K562 (cell line): ENCODE data around the gene PRR36. TPM values are rescaled to one million over a fixed set of nuclear protein-coding genes. Genes with fewer than 3 reads are reported as not detected.

ENCODE experiments used
- ATAC-seq: fragments of 200-7000 bp; cut with Tn5 transposase; 3 replicates; pipeline ENCODE4 v1.9.1; 2020; ENCODE audit warnings: moderate library complexity
- BruUV-seq: library from RNA; stranded (reverse); fragments of 400-500 nt; replicated peaks from 2 replicates; lab custom pipeline; 2021; lab: Mats Ljungman, UMichigan
- CTCF ChIA-PET: fragments of 300-600 bp; formaldehyde crosslinking; extraction: SDS; loops from one replicate; lab custom pipeline; 2021; ENCODE audit warnings: low intra/inter-chr PET ratio; lab: Yijun Ruan, JAX
- POLR2A ChIA-PET: fragments of 300-600, 350-650 bp; sonication (Branson Sonifier 250); formaldehyde crosslinking; extraction: SDS; loops from one replicate; lab custom pipeline; 2021; ENCODE audit warnings: antibody characterized with exemption, inconsistent platforms; lab: Yijun Ruan, JAX
- DNase-seq, 4 experiments: peaks; one replicate each; pipeline versions ENCODE4 v3.0.0 to v3.0.0-alpha.2; 2011 to 2018; ENCODE audit warnings: low spot score in 3 of 4, mixed read lengths in 3 of 4; ENCODE audit errors: extremely low read depth in 1 of 4
- FAIRE-seq: peaks from 2 replicates; lab custom pipeline; 2011; peaks lifted over from hg19 to GRCh38; lab: Jason Lieb, UNC
- H2AFZ ChIP-seq: 2 replicates; pipeline ENCODE4 v1.6.0; 2011; ENCODE audit warnings: low read depth, low read length, control low read depth, inconsistent platforms
- H3K27ac ChIP-seq: fragments of 200-600 bp; 3 replicates; pipeline ENCODE4 v1.8.0; 2011; ENCODE audit warnings: low read depth, mild to moderate bottlenecking, control low read depth, inconsistent platforms, low read length, moderate library complexity, mixed read lengths; ENCODE audit errors: extremely low read depth
- H3K27me3 ChIP-seq, 2 experiments: fragments of 300-600 bp in 1 of 2; 2 replicates in 1 of 2; 3 replicates in 1 of 2; pipeline versions ENCODE4 v1.6.0 to v1.8.0; 2011; ENCODE audit warnings: inconsistent platforms in 2 of 2, low read length in 2 of 2, mild to moderate bottlenecking in 1 of 2, mixed read lengths in 1 of 2, moderate library complexity in 1 of 2; ENCODE audit not compliant: control insufficient read depth in 2 of 2, insufficient read depth in 2 of 2
- H3K36me3 ChIP-seq: fragments of 300-600 bp; 3 replicates; pipeline ENCODE4 v1.8.0; 2011; ENCODE audit warnings: mild to moderate bottlenecking, low read length, inconsistent platforms; ENCODE audit not compliant: control insufficient read depth, insufficient read depth
- H3K4me1 ChIP-seq, 2 experiments: fragments of 200-600 bp in 1 of 2; replicated peaks in 1 of 2; 2 replicates in 1 of 2; 3 replicates in 1 of 2; pipeline versions ENCODE4 v1.5.1 to v1.8.0; 2011; ENCODE audit warnings: inconsistent platforms in 2 of 2, low read length in 2 of 2, mild to moderate bottlenecking in 1 of 2, mixed read lengths in 1 of 2, moderate library complexity in 1 of 2; ENCODE audit not compliant: control insufficient read depth in 2 of 2, insufficient read depth in 2 of 2
- H3K4me2 ChIP-seq: 2 replicates; pipeline ENCODE4 v1.6.1; 2011; ENCODE audit warnings: low read length, control low read depth, inconsistent platforms, mixed read lengths; ENCODE audit not compliant: insufficient read depth
- H3K4me3 ChIP-seq: fragments of 200-600 bp; sonication (generic), shearing (Covaris generic); 2 replicates; pipeline ENCODE4 v1.5.1; 2016; ENCODE audit warnings: control low read depth, inconsistent platforms
- H3K79me2 ChIP-seq: fragments of 200-600 bp; 3 replicates; pipeline ENCODE4 v1.8.0; 2011; ENCODE audit warnings: low read length, inconsistent platforms; ENCODE audit not compliant: control insufficient read depth, insufficient read depth
- H3K9ac ChIP-seq, 2 experiments: 2 replicates each; pipeline versions ENCODE4 v1.6.0 to v1.6.1; 2011; ENCODE audit warnings: low read depth in 2 of 2, low read length in 2 of 2, control low read depth in 1 of 2, inconsistent platforms in 1 of 2, mild to moderate bottlenecking in 1 of 2, mixed read lengths in 1 of 2; ENCODE audit not compliant: insufficient read depth in 1 of 2
- H3K9me1 ChIP-seq: one replicate; pipeline ENCODE4 v1.6.0; 2011; ENCODE audit warnings: inconsistent platforms, mild to moderate bottlenecking, low read length, moderate library complexity; ENCODE audit not compliant: control insufficient read depth, insufficient read depth
- H3K9me3 ChIP-seq: replicated peaks from 2 replicates; pipeline ENCODE4 v1.5.1; 2011; ENCODE audit warnings: low read depth, low read length, inconsistent platforms; ENCODE audit not compliant: control insufficient read depth, insufficient read depth
- H4K20me1 ChIP-seq: replicated peaks from 2 replicates; pipeline ENCODE4 v1.6.1; 2011; ENCODE audit warnings: low read length, inconsistent platforms, mixed read lengths; ENCODE audit not compliant: control insufficient read depth, insufficient read depth
- CTBP1 ChIP-seq: fragments of 450-650 bp; IDR thresholded peaks from 2 replicates; pipeline ENCODE4 v1.6.1; 2016; ENCODE audit warnings: borderline replicate concordance
- FOXA1 ChIP-seq: fragments of 450-650 bp; IDR thresholded peaks from 2 replicates; pipeline ENCODE4 v1.6.1; 2016; ENCODE audit warnings: mild to moderate bottlenecking, borderline replicate concordance
- POLR2G ChIP-seq: fragments of 200-400 bp; formaldehyde crosslinking; IDR thresholded peaks from 2 replicates; pipeline ENCODE4 v1.6.1; 2017; ENCODE audit warnings: low read depth, mild to moderate bottlenecking, antibody characterized with exemption, low read length, moderate library complexity
- RBFOX2 ChIP-seq: fragments of 200-400 bp; formaldehyde crosslinking; IDR thresholded peaks from 2 replicates; pipeline ENCODE4 v1.6.1; 2017; ENCODE audit warnings: low read depth, mild to moderate bottlenecking, low read length, moderate library complexity
- SUPT5H ChIP-seq: fragments of 450-650 bp; IDR thresholded peaks from 2 replicates; pipeline ENCODE4 v1.6.1; 2016
- WGBS: fragments of 100-300 bp; shearing (Covaris generic); methylation state at CpG from one replicate; pipeline ENCODE4 v1.1.6; 2016; ENCODE audit warnings: low coverage, mixed read lengths; ENCODE audit not compliant: insufficient coverage; ENCODE audit errors: missing lambda C conversion rate; 5-methylcytosine and 5-hydroxymethylcytosine counted together
- in situ Hi-C: fragments of 300-500 bp; cut with MboI; formaldehyde crosslinking; loops from 4 replicates; pipeline ENCODE4 v1.15.0; 2018; ENCODE audit warnings: inconsistent platforms, mixed read lengths
- intact Hi-C: fragments of 100-400 bp; cut with micrococcal nuclease; formaldehyde crosslinking; loops from 2 replicates; pipeline ENCODE4 v1.14.2; 2022
- polyA plus RNA-seq, 8 experiments: library from polyadenylated mRNA; depleted of rRNA in 4 of 8; stranded (reverse) in 5 of 8; unstranded in 3 of 8; fragments of >200 nt; fragmentation: Nextera tagmentation in 2 of 8; fragmentation: Illumina TruSeq in 1 of 8; extraction: Ambion mirVana in 2 of 8; extraction: Trizol in 1 of 8; gene quantifications; 2 replicates each; pipeline versions ENCODE4 v1.2.1 to v1.2.3, GENCODE V29; 2011 to 2014; ENCODE audit warnings: inconsistent platforms in 1 of 8, missing spikeins in 1 of 8
- total RNA-seq, 7 experiments: library from RNA; depleted of rRNA in 6 of 7; stranded (reverse); fragments of >200 nt in 6 of 7; fragmentation: Illumina TruSeq in 2 of 7; extraction: Trizol in 2 of 7; gene quantifications; 2 replicates each; pipeline versions ENCODE4 v1.2.1 to v1.2.3, GENCODE V29; 2011 to 2021; ENCODE audit warnings: low replicate concordance in 1 of 7
- TF ChIP-seq, protein P1 (sequence below): fragments of 450-650 bp; IDR thresholded peaks from 2 replicates; pipeline ENCODE4 v1.7.0; 2016; ENCODE audit warnings: borderline replicate concordance
- TF ChIP-seq, protein P2 (sequence below), 2 experiments: IDR thresholded peaks; 2 replicates each; pipeline ENCODE4 v1.6.1; 2012; ENCODE audit warnings: improper control_type of control experiment in 2 of 2, low read depth in 2 of 2, low read length in 2 of 2, borderline replicate concordance in 1 of 2

The PRR36 gene
- total and polyA plus RNA-seq, 9 of the 15 experiments (the other 6 are each of a cell fraction or from before 2014, with no cell fraction given), result 0.05 to 0.42 (median 0.06) TPM; not detected in 6

DNA sequence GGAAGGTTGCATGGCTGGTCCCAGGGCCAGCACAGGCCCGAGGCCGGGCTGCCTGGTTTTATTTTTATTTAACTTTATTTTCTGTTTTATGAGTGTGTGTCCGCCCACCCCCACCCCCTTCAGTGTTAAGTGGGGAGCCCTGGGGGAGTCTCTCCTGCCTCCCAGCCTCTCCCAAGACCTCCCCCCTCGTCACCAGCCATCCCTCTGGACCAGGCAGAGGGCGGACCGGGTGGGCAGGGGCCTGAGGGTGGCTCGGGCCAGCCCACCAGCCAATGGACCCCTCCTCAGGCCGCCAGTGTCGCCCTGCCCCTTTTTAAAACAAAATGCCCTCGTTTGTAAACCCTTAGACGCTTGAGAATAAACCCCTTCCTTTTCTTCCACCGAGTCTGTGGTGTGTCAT, 39.9 kb upstream of the PRR36 start:
- Histone ChIP-seq H2AFZ (no peak overlapping the region), H4K20me1 (no peaks in the 10 kb centered on the region), H3K36me3 (peaks cover 42% of the 10 kb centered on the region; the same call in 1 of the 3 replicates)
- ChIA-PET POLR2A (interaction anchor here (1.3 kb wide), 1 partner anchor 17 kb away, joined by 3 read pairs; no protein-coding TSS in a partner anchor), CTCF (interaction anchor here (0.6 kb wide), 1 partner anchor 407 kb away, joined by 3 read pairs; the partner anchor contains the start of gene NDUFA7)
- in situ Hi-C loops, result no loop called here
- TF ChIP-seq CTBP1 (no peak), POLR2G (peak; percentile 68), FOXA1 (no peak), RBFOX2 (0 out of 2 replicates have a peak, but pooled peaks have one; percentile 21), SUPT5H (0 out of 2 replicates have a peak, but pooled peaks have one; percentile 20)
- TF ChIP-seq, protein P1, sequence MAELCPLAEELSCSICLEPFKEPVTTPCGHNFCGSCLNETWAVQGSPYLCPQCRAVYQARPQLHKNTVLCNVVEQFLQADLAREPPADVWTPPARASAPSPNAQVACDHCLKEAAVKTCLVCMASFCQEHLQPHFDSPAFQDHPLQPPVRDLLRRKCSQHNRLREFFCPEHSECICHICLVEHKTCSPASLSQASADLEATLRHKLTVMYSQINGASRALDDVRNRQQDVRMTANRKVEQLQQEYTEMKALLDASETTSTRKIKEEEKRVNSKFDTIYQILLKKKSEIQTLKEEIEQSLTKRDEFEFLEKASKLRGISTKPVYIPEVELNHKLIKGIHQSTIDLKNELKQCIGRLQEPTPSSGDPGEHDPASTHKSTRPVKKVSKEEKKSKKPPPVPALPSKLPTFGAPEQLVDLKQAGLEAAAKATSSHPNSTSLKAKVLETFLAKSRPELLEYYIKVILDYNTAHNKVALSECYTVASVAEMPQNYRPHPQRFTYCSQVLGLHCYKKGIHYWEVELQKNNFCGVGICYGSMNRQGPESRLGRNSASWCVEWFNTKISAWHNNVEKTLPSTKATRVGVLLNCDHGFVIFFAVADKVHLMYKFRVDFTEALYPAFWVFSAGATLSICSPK, result no peak
- TF ChIP-seq, protein P2, sequence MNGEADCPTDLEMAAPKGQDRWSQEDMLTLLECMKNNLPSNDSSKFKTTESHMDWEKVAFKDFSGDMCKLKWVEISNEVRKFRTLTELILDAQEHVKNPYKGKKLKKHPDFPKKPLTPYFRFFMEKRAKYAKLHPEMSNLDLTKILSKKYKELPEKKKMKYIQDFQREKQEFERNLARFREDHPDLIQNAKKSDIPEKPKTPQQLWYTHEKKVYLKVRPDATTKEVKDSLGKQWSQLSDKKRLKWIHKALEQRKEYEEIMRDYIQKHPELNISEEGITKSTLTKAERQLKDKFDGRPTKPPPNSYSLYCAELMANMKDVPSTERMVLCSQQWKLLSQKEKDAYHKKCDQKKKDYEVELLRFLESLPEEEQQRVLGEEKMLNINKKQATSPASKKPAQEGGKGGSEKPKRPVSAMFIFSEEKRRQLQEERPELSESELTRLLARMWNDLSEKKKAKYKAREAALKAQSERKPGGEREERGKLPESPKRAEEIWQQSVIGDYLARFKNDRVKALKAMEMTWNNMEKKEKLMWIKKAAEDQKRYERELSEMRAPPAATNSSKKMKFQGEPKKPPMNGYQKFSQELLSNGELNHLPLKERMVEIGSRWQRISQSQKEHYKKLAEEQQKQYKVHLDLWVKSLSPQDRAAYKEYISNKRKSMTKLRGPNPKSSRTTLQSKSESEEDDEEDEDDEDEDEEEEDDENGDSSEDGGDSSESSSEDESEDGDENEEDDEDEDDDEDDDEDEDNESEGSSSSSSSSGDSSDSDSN (IDR thresholded peaks at IDR 0.05; ENCODE audit: borderline replicate concordance in 1 of 2, low read depth in 2 of 2, low read length in 2 of 2), result no peak
- TF ChIP-seq, all 486 proteins: peak for 3
- H3K4me2 ChIP-seq, result no peak overlapping the region
- H3K27me3 ChIP-seq, result no peaks in the 10 kb centered on the region
- H3K4me3 ChIP-seq, result no peak overlapping the region
- no peak overlapping the region for H3K27ac ChIP-seq
- DNase-seq (no peak), FAIRE-seq (no peak), ATAC-seq (no peak)
- peaks cover 6 to 81% of the 10 kb centered on the region in 2 experiments; a peak in 4 of 5 replicates for H3K4me1 ChIP-seq
- intact Hi-C loops, result no loop called here
- peaks cover 7% of the 10 kb centered on the region for H3K79me2 ChIP-seq
- 42% methylated on average over 11 of the region's 12 CpGs for WGBS
- H3K9ac ChIP-seq, result 0 out of 4 replicates have a peak overlapping the region, but pooled peaks of 1 of the 2 experiments have one; percentile 48
- H3K9me1 ChIP-seq, result no peaks in the 10 kb centered on the region
- H3K9me3 ChIP-seq, result no peaks in the 10 kb centered on the region
- no TSS peak for BruUV-seq
